BLaER1 treated with 17β-estradiol and CSF1 and Interleukin-3, amounts not matched to agents 10 nM and 100 nM (cell line): ENCODE results near the gene VGF.
A peak's percentile ranks its signal among the peaks of the same experiment; 100 is the strongest.

ENCODE experiments used
- H3K27ac ChIP-seq, 11 experiments: shearing (Covaris generic); formaldehyde crosslinking; 2 replicates each; pipeline ENCODE4 v1.8.1; 2022
- H3K27me3 ChIP-seq, 11 experiments: shearing (Covaris generic); formaldehyde crosslinking; 2 replicates each; pipeline ENCODE4 v1.8.1; 2022
- H3K36me3 ChIP-seq, 11 experiments: shearing (Covaris generic); formaldehyde crosslinking; 2 replicates each; pipeline ENCODE4 v1.8.1; 2022
- H3K4me1 ChIP-seq, 10 experiments: shearing (Covaris generic); formaldehyde crosslinking; 2 replicates each; pipeline ENCODE4 v1.8.1; 2022
- H3K4me2 ChIP-seq, 11 experiments: shearing (Covaris generic); formaldehyde crosslinking; 2 replicates each; pipeline ENCODE4 v1.8.1; 2022
- H3K4me3 ChIP-seq, 10 experiments: shearing (Covaris generic); formaldehyde crosslinking; 2 replicates each; pipeline ENCODE4 v1.8.1; 2022
- H3K9ac ChIP-seq, 11 experiments: shearing (Covaris generic); formaldehyde crosslinking; 2 replicates each; pipeline ENCODE4 v1.8.1; 2022
- H3K9me3 ChIP-seq, 11 experiments: shearing (Covaris generic); formaldehyde crosslinking; replicated peaks in 1 of 11; 2 replicates each; pipeline ENCODE4 v1.8.1; 2022
- H4K20me1 ChIP-seq, 11 experiments: shearing (Covaris generic); formaldehyde crosslinking; 2 replicates each; pipeline ENCODE4 v1.8.1; 2022
- Cebpa-rat ChIP-seq, 11 experiments: shearing (Covaris generic); IDR thresholded peaks; 2 replicates each; pipeline ENCODE4 v1.8.1; 2022

Gene VGF

DNA sequence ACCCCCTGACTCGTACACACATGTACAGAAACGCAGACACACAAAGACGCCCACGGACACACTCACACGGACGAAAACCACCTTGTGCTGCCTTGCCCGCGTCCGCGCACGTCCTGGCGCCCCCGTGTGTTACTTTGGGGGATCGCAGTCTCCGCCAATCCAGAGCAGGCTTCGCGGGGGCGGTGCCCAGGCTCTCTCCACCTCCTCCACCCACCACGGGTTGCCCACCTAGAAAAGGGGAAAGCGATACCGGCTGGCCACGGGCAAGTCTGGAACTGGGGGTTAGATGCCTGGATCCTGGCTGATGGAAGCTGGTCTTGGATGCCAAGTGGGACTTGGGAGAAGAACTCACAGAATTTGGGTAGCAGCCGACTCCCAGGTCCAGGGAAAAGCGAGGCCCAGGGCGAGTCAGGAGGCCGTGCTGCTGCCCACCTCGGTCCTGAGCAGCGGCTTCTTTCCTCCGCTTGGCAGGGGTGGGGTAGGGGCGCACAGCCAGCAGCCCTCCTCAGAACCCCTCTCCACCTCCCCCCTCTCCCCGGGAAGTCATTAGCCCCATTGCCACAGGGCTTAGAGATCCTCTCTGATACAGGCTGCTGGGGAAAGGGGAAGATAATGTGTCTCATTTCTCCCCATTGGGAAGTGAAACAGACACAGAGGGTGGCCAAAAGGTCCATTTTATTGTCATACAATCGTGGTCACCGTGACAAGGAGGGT, 4.6 kb upstream of the VGF start:
- TF ChIP-seq Cebpa-rat (IDR thresholded peaks at IDR 0.05): no peak
- H3K4me3 ChIP-seq: peak overlapping the region in 9 of 10 experiments; percentile 5 to 49 (median 22); a peak in 9 of 20 replicates
- H3K4me2 ChIP-seq: peak overlapping the region; percentile 70 to 100 (median 89)
- no peak overlapping the region for H3K27ac ChIP-seq
- peaks cover 91 to 98% (median 97%) of the 10 kb centered on the region in 11 experiments for H3K27me3 ChIP-seq
- H3K9ac ChIP-seq: peak overlapping the region in 3 of 11 experiments; percentile 3 to 31 (median 27); a peak in 1 of 22 replicates
- H3K4me1 ChIP-seq: peaks cover 74 to 96% (median 93%) of the 10 kb centered on the region in 10 experiments
- H3K9me3 ChIP-seq: peaks cover 0 to 25% (median 22%) of the 10 kb centered on the region in 11 experiments; a peak in 18 of 22 replicates
- H4K20me1 ChIP-seq: peaks cover 0 to 57% (median 18%) of the 10 kb centered on the region in 11 experiments; a peak in 20 of 22 replicates
- no peaks in the 10 kb centered on the region for H3K36me3 ChIP-seq

- Histone ChIP-seq H3K4me1 (peaks cover 81 to 97% (median 95%) of the 10 kb centered on the region in 10 experiments), H3K9me3 (peaks cover 0 to 23% (median 22%) of the 10 kb centered on the region in 11 experiments; a peak in 18 of 22 replicates), H3K4me3 (peak overlapping the region in 4 of 10 experiments; percentile 13 to 24 (median 22); a peak in 2 of 20 replicates), H3K27ac (no peak overlapping the region), H3K36me3 (no peaks in the 10 kb centered on the region), H3K4me2 (peak overlapping the region; percentile 70 to 100 (median 89)), H3K9ac (no peak overlapping the region), H3K27me3 (peaks cover 91 to 98% (median 97%) of the 10 kb centered on the region in 11 experiments), H4K20me1 (peaks cover 0 to 64% (median 25%) of the 10 kb centered on the region in 11 experiments; a peak in 20 of 22 replicates)
- TF ChIP-seq Cebpa-rat (IDR thresholded peaks at IDR 0.05): no peak
These were observed 3.9 kb upstream of the VGF start for GRCh38 chr7:101169110-101169837.

GRCh38 chr7:101168412-101169049, 3.2 kb upstream of the VGF start:
- H3K4me3 ChIP-seq: no peak overlapping the region
- no peaks in the 10 kb centered on the region for H3K36me3 ChIP-seq
- peaks cover 0 to 16% (median 15%) of the 10 kb centered on the region in 11 experiments; a peak in 18 of 22 replicates for H3K9me3 ChIP-seq
- peak overlapping the region in 10 of 11 experiments; percentile 70 to 100 (median 90); a peak in 20 of 22 replicates for H3K4me2 ChIP-seq
- no peak overlapping the region for H3K27ac ChIP-seq
- no peak overlapping the region for H3K9ac ChIP-seq
- peaks cover 89 to 98% (median 94%) of the 10 kb centered on the region in 11 experiments for H3K27me3 ChIP-seq
- TF ChIP-seq Cebpa-rat (IDR thresholded peaks at IDR 0.05): no peak
- peaks cover 0 to 72% (median 32%) of the 10 kb centered on the region in 11 experiments; a peak in 20 of 22 replicates for H4K20me1 ChIP-seq
- peaks cover 86 to 97% (median 95%) of the 10 kb centered on the region in 10 experiments for H3K4me1 ChIP-seq

- Histone ChIP-seq H3K36me3 (no peaks in the 10 kb centered on the region), H3K9me3 (peaks cover 0 to 9% (median 8%) of the 10 kb centered on the region in 11 experiments; a peak in 17 of 22 replicates), H3K27ac (no peak overlapping the region), H3K9ac (no peak overlapping the region), H4K20me1 (peaks cover 0 to 65% (median 32%) of the 10 kb centered on the region in 11 experiments; a peak in 20 of 22 replicates), H3K4me2 (peak overlapping the region in 10 of 11 experiments; percentile 70 to 100 (median 98); a peak in 17 of 22 replicates), H3K27me3 (peaks cover 82 to 91% (median 87%) of the 10 kb centered on the region in 11 experiments), H3K4me1 (peaks cover 79 to 94% (median 89%) of the 10 kb centered on the region in 10 experiments), H3K4me3 (peak overlapping the region in 2 of 10 experiments; percentile 23 to 48; a peak in 2 of 20 replicates)
- no peak for TF ChIP-seq Cebpa-rat (IDR thresholded peaks at IDR 0.05)
These were observed 2.5 kb upstream of the VGF start for GRCh38 chr7:101167645-101168411.

GRCh38 chr7:101166909-101167644, 1.7 kb upstream of the VGF start:
- peaks cover 0 to 1% (median under 1%) of the 10 kb centered on the region in 11 experiments; a peak in 7 of 22 replicates for H3K9me3 ChIP-seq
- H3K27ac ChIP-seq: peak overlapping the region in 4 of 11 experiments; percentile 25 to 74 (median 62); a peak in 6 of 22 replicates
- H4K20me1 ChIP-seq: peaks cover 0 to 57% (median 32%) of the 10 kb centered on the region in 11 experiments; a peak in 20 of 22 replicates
- peak overlapping the region; percentile 70 to 100 (median 98) for H3K4me2 ChIP-seq
- H3K27me3 ChIP-seq: peaks cover 74 to 84% (median 80%) of the 10 kb centered on the region in 11 experiments
- H3K4me3 ChIP-seq: peak overlapping the region; percentile 21 to 48 (median 32); a peak in 12 of 20 replicates
- H3K36me3 ChIP-seq: no peaks in the 10 kb centered on the region
- H3K4me1 ChIP-seq: peaks cover 78 to 94% (median 88%) of the 10 kb centered on the region in 10 experiments
- TF ChIP-seq Cebpa-rat (IDR thresholded peaks at IDR 0.05): no peak
- peak overlapping the region in 4 of 11 experiments; percentile 37 to 67 (median 58); a peak in 6 of 22 replicates for H3K9ac ChIP-seq

- TF ChIP-seq Cebpa-rat (IDR thresholded peaks at IDR 0.05): no peak
- Histone ChIP-seq H3K36me3 (no peaks in the 10 kb centered on the region; a peak in 1 of 22 replicates), H3K4me2 (peak overlapping the region; percentile 90 to 100 (median 99)), H3K27me3 (peaks cover 69 to 79% (median 75%) of the 10 kb centered on the region in 11 experiments), H3K4me1 (peaks cover 77 to 94% (median 88%) of the 10 kb centered on the region in 10 experiments), H3K9ac (peak overlapping the region in 3 of 11 experiments; percentile 37 to 67 (median 66); a peak in 3 of 22 replicates), H4K20me1 (peaks cover 0 to 53% (median 32%) of the 10 kb centered on the region in 11 experiments; a peak in 20 of 22 replicates), H3K4me3 (peak overlapping the region in 9 of 10 experiments; percentile 21 to 65 (median 31); a peak in 11 of 20 replicates), H3K9me3 (no peaks in the 10 kb centered on the region), H3K27ac (peak overlapping the region in 1 of 11 experiments; percentile 74; a peak in 1 of 22 replicates)
These were observed 1.2 kb upstream of the VGF start for GRCh38 chr7:101166648-101166908.
